Keratinocyte (primary cell): ENCODE measurements around the gene TLCD3A. TPM values are rescaled to one million over a fixed set of nuclear protein-coding genes. Genes with fewer than 3 reads are reported as not detected.
"Not testable (repeated sequence)": the region's sequence is repeated elsewhere in the genome, so short reads cannot be mapped to it uniquely, and the experiment has no call there.

Experiments
- DNase-seq: peaks from one replicate; pipeline ENCODE4 v3.0.0-alpha.2; 2011; ENCODE audit warnings: low read depth, missing footprints, low spot score
- FAIRE-seq: peaks from 2 replicates; lab custom pipeline; 2011; peaks lifted over from hg19 to GRCh38; lab: Jason Lieb, UNC
- H2AFZ ChIP-seq: 2 replicates; pipeline ENCODE4 v1.6.0; 2012; ENCODE audit warnings: low read length, control low read depth, inconsistent platforms; ENCODE audit not compliant: control insufficient read depth
- H3K27ac ChIP-seq: 2 replicates; pipeline ENCODE4 v1.5.1; 2011; ENCODE audit warnings: low read length; ENCODE audit not compliant: control insufficient read depth, insufficient read depth
- H3K27me3 ChIP-seq: 3 replicates; pipeline ENCODE4 v1.6.0; 2011; ENCODE audit warnings: low read length; ENCODE audit not compliant: control insufficient read depth, insufficient read depth; ENCODE audit errors: extremely low read depth
- H3K36me3 ChIP-seq, 2 experiments: 2 replicates in 1 of 2; 3 replicates in 1 of 2; pipeline ENCODE4 v1.5.1; 2011; ENCODE audit warnings: low read length in 2 of 2, mild to moderate bottlenecking in 1 of 2; ENCODE audit not compliant: control insufficient read depth in 2 of 2, insufficient read depth in 2 of 2; ENCODE audit errors: extremely low read depth in 1 of 2
- H3K4me1 ChIP-seq: 3 replicates; pipeline ENCODE4 v1.5.1; 2011; ENCODE audit warnings: low read length; ENCODE audit not compliant: control insufficient read depth, insufficient read depth; ENCODE audit errors: extremely low read depth
- H3K4me2 ChIP-seq: 3 replicates; pipeline ENCODE4 v1.6.0; 2011; ENCODE audit warnings: low read depth, low read length; ENCODE audit not compliant: control insufficient read depth, insufficient read depth; ENCODE audit errors: extremely low read depth
- H3K4me3 ChIP-seq, 3 experiments: fragments of 200-600 bp in 1 of 3; sonication (generic) in 1 of 3; 2 replicates in 2 of 3; 3 replicates in 1 of 3; pipeline ENCODE4 v1.5.1; 2011 to 2016; ENCODE audit warnings: low read length in 3 of 3, mild to moderate bottlenecking in 3 of 3, control low read depth in 2 of 3, inconsistent platforms in 1 of 3, low read depth in 1 of 3, mixed read lengths in 1 of 3, mixed run types in 1 of 3, moderate library complexity in 1 of 3; ENCODE audit not compliant: control insufficient read depth in 2 of 3, insufficient read depth in 2 of 3; ENCODE audit errors: extremely low read depth in 1 of 3
- H3K79me2 ChIP-seq: 2 replicates; pipeline ENCODE4 v1.6.0; 2012; ENCODE audit warnings: low read length; ENCODE audit not compliant: control insufficient read depth, insufficient read depth
- H3K9ac ChIP-seq: 3 replicates; pipeline ENCODE4 v1.6.0; 2011; ENCODE audit warnings: low read length; ENCODE audit not compliant: control insufficient read depth, insufficient read depth; ENCODE audit errors: extremely low read depth
- H3K9me1 ChIP-seq: 3 replicates; pipeline ENCODE4 v1.6.0; 2011; ENCODE audit warnings: low read length; ENCODE audit not compliant: control insufficient read depth, insufficient read depth; ENCODE audit errors: extremely low read depth
- H3K9me3 ChIP-seq: 2 replicates; pipeline ENCODE4 v1.5.1; 2012; ENCODE audit warnings: low read depth, low read length; ENCODE audit not compliant: control insufficient read depth
- H4K20me1 ChIP-seq: 3 replicates; pipeline ENCODE4 v1.6.0; 2011; ENCODE audit warnings: low read length; ENCODE audit not compliant: control insufficient read depth, insufficient read depth; ENCODE audit errors: extremely low read depth
- CTCF ChIP-seq, 3 experiments: IDR thresholded peaks in 1 of 3; conservative IDR thresholded peaks in 1 of 3; optimal IDR thresholded peaks in 1 of 3; 2 replicates in 2 of 3; 3 replicates in 1 of 3; pipeline versions ENCODE3 to v1.5.1; 2011; ENCODE audit warnings: low read length in 3 of 3, mild to moderate bottlenecking in 3 of 3, moderate library complexity in 2 of 3, control low read depth in 1 of 3, inconsistent platforms in 1 of 3; ENCODE audit not compliant: insufficient read depth in 2 of 3; ENCODE audit errors: extremely low read depth in 1 of 3
- EZH2 ChIP-seq: IDR thresholded peaks from one replicate; pipeline ENCODE4 v1.6.1; 2012; ENCODE audit warnings: inconsistent platforms, mild to moderate bottlenecking, low read length, moderate library complexity
- dilution Hi-C: fragments of 300-500 bp; cut with MboI; formaldehyde crosslinking; loops from one replicate; pipeline ENCODE4 v1.7.0; 2020; ENCODE audit warnings: low sequenced_read_pairs; ENCODE audit not compliant: extremely low pct_ligation_motif_present
- polyA plus RNA-seq, 5 experiments: library from polyadenylated mRNA; depleted of rRNA in 3 of 5; stranded (reverse) in 3 of 5; stranded (forward) in 1 of 5; unstranded in 1 of 5; fragments of >200 nt; gene quantifications; 1 replicate in 1 of 5; 2 replicates in 3 of 5; 3 replicates in 1 of 5; pipeline versions ENCODE4 v1.2.1 to v1.2.3, GENCODE V29; 2011 to 2012; ENCODE audit warnings: missing spikeins in 2 of 5, low read depth in 1 of 5, low replicate concordance in 1 of 5

The TLCD3A gene
- polyA plus RNA-seq, 1 donor (not counting 4 experiments of a cell fraction or from before 2014, with no cell fraction given), result 34.1 TPM

GRCh38 chr17:784143-784542, 51.7 kb downstream of the TLCD3A start:
- Histone ChIP-seq H3K79me2 (peaks cover 63% of the 10 kb centered on the region), H3K27ac (no peak overlapping the region), H3K4me3 (no peak overlapping the region), H2AFZ (no peak overlapping the region), H3K36me3 (peaks cover 5 to 21% of the 10 kb centered on the region in 2 experiments), H4K20me1 (no peaks in the 10 kb centered on the region), H3K9me3 (no peaks in the 10 kb centered on the region), H3K4me2 (peak overlapping the region; percentile 76), H3K4me1 (peaks cover 33% of the 10 kb centered on the region), H3K9me1 (no peaks in the 10 kb centered on the region), H3K27me3 (no peaks in the 10 kb centered on the region), H3K9ac (no peak overlapping the region)
- TF ChIP-seq EZH2 (no peak), CTCF (optimal IDR thresholded peaks at IDR 0.05 in 1 of 3, IDR thresholded peaks at IDR 0.05 in 1 of 3, conservative IDR thresholded peaks at IDR 0.05 in 1 of 3; ENCODE audit: extremely low read depth in 1 of 3, insufficient read depth in 2 of 3, low read length in 3 of 3) (no peak)
- FAIRE-seq (no peak), DNase-seq (no peak)
- dilution Hi-C loops, result loop anchor here (25.0 kb wide), 1 partner anchor 203 kb away; the partner anchor contains the start of genes NXN and TIMM22

GRCh38 chr17:785901-786300, 53.5 kb downstream of the TLCD3A start:
- H3K9ac ChIP-seq, FAIRE-seq, H3K4me2 ChIP-seq, H3K9me1 ChIP-seq, H3K27ac ChIP-seq, H4K20me1 ChIP-seq, H2AFZ ChIP-seq, DNase-seq, H3K27me3 ChIP-seq, H3K4me3 ChIP-seq, H3K9me3 ChIP-seq: not testable (repeated sequence)
- Histone ChIP-seq H3K4me1 (peaks cover 43% of the 10 kb centered on the region), H3K36me3 (peaks cover 5 to 16% of the 10 kb centered on the region in 2 experiments), H3K79me2 (peaks cover 53% of the 10 kb centered on the region)
- dilution Hi-C loops, result loop anchor here (25.0 kb wide), 1 partner anchor 201 kb away; the partner anchor contains the start of genes NXN and TIMM22
